Esophagus mucosa (tissue), 1 donor: ENCODE results near the gene CAMSAP1. TPM values are rescaled to one million over a fixed set of nuclear protein-coding genes. Genes with fewer than 3 reads are reported as not detected.

ENCODE experiments used
- ATAC-seq: fragments of 200-7000 bp; cut with Tn5 transposase; one replicate; pipeline ENCODE4 v1.9.1; 2020
- total RNA-seq: library from RNA; stranded (reverse); gene quantifications from one replicate; pipeline ENCODE4 v1.2.4, GENCODE V29; 2023
- donor health status: DM: yes; HTN: yes; CAD: no.

The CAMSAP1 gene
- total RNA-seq, 1 donor from 2014 or later, result 52.7 TPM

GRCh38 chr9:135772056-135772646, 135.2 kb downstream of the CAMSAP1 start:
- ATAC-seq, result no peak

- ATAC-seq, result no peak
Observed at GRCh38 chr9:135771401-135772051, 135.8 kb downstream of the CAMSAP1 start.

GRCh38 chr9:135770771-135771170, 136.6 kb downstream of the CAMSAP1 start:
- ATAC-seq, result no peak

GRCh38 chr9:135770203-135770535, 137.2 kb downstream of the CAMSAP1 start:
- ATAC-seq, result no peak

- ATAC-seq, result no peak
Observed at GRCh38 chr9:135769489-135770202, 137.7 kb downstream of the CAMSAP1 start.

GRCh38 chr9:135768516-135769218, 138.7 kb downstream of the CAMSAP1 start:
- ATAC-seq, result no peak

- no peak for ATAC-seq
Observed at GRCh38 chr9:135766707-135767106, 140.6 kb downstream of the CAMSAP1 start.

GRCh38 chr9:135766251-135766650, 141.1 kb downstream of the CAMSAP1 start:
- no peak for ATAC-seq

- ATAC-seq, result no peak
Observed at GRCh38 chr9:135765416-135765815, 141.9 kb downstream of the CAMSAP1 start.

- no peak for ATAC-seq
Observed at GRCh38 chr9:135764731-135765130, 142.6 kb downstream of the CAMSAP1 start.

- ATAC-seq, result no peak
Observed at GRCh38 chr9:135763716-135764446, 143.5 kb downstream of the CAMSAP1 start.

GRCh38 chr9:135762921-135763320, 144.4 kb downstream of the CAMSAP1 start:
- ATAC-seq, result no peak

GRCh38 chr9:135761845-135762168, 145.5 kb downstream of the CAMSAP1 start:
- ATAC-seq, result no peak

- no peak for ATAC-seq
Observed at GRCh38 chr9:135761150-135761844, 146.0 kb downstream of the CAMSAP1 start.

GRCh38 chr9:135760465-135760864, 146.9 kb downstream of the CAMSAP1 start:
- no peak for ATAC-seq

- ATAC-seq, result no peak
Observed at GRCh38 chr9:135759676-135760300, 147.6 kb downstream of the CAMSAP1 start.

- no peak for ATAC-seq
Observed at GRCh38 chr9:135758870-135759269, 148.5 kb downstream of the CAMSAP1 start.
